Stimulated activated CD8-positive, alpha-beta memory T cell treated with anti-CD3 and anti-CD28 coated beads, Interleukin-2, amount 100 ng/mL, for 1 hour (primary cell): ENCODE results near the gene FAM171A1.

Source experiments
- DNase-seq, 2 donors: peaks; one replicate each; pipeline ENCODE4 v3.0.0-alpha.2; 2020; ENCODE audit warnings: low read depth in 2 of 2

Gene FAM171A1

DNA sequence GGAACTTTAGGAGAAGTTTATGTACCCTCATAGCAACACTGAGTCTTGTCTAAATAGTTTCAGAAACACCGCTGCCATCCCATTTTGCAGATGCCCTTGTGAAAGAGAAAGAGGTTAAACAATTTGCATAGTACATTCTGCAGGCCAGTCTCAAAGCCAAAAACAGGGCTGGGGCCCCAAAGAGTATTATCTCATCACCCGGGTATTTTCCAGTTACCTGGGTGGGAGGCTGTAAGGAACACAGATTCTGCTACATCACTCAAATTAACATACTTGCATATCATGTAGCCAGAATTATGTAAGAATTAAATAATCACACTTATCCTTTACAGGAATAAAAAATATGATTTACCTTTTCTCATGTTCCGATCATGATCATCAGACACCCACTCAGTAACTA lies 3.1 kb upstream of the FAM171A1 start:
- no peak for DNase-seq

DNA sequence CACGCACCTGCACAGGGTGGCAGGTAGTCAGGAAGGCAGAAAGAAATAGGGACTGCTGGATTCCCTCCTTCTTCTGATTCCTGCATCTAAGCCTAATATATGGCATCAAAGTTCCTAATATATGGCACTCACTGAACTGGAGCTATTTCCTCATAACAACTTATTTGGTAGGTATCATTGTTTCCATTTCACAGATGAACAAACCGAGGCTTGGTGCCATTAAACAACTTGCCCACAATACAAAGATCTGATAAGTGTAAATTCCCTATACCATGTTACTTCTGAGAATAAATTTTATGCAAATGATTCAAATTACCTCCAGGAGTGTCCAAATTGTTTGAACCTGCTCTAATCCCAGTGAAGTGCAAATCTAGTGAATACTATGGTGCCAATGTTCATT lies 2.1 kb upstream of the FAM171A1 start:
- no peak for DNase-seq

DNA sequence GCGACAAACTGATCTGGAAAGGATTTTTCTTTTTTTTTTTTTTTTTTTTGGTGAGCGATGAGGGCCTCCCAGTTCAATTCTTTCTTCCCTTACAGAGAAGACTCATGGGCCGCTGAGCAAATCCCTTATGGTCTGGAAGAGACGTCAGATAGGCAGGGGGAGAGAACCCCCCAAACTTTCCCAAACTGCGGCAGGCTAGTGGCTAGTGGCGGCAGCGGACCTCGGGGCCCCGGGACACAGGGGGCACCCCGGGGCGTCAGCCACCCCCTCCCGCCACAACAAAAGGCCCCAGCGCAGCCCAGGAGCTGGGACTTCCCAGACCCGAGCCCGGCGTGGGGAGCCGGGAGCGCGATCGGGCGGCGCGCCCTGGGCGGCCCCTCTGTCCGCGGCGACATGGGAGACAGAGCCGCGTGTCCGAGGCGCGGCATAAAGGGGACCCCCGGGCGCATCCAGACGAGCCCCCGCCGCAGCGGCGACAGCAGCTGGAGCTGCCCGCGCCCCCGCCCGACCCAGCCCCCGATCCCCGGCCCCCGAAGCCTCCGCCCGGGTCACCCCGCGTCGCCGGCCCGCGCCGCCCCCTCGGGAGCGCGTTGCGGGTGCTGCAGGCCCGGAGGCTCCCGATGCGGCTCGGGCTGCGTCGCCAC lies 755 bp downstream of the FAM171A1 start:
- no peak for DNase-seq

DNA sequence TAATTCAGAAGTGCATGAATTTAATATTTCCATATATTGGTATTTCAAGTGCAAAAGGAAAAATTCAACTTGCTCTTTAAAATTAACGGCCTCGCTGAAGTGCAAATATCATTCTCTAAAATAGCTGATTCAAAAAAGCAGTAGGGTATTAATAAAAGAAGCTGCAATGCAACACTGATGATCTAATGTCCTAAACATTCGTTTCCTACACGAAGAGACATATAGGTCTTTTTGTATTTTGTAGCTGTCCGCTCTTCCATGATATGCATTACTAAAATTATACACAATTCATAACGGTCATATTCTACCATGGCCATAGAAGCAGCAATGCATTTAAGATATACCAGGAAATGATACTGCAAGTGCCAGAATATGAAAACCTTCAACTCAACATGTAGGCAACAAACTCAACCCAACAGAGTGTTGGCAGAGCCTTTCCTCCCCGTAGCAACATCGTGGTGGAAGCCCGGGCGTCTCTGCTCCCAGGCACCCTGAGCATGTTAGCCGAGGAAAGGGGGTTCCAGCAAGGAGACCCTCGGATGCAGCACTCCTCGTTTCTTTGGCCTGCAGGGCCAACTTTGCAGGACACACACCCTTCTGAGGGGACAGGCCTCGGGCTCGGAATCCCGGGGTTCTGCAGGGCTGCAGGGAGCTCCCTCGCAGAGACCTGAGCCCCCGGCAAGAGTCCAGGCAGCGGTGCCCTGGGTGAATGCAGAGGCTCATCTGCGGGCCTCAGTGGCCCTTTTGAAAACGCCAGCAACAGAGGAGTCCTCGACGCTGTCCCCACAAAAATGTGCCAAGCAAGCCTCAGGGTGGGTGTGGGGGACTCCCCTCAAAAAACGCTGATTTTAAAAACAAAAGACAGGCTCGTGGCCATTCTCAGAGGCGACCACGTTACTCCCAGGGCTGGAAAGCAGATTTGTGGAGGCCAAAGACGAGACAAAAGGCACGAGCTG lies 1.6 kb downstream of the FAM171A1 start:
- no peak for DNase-seq

DNA sequence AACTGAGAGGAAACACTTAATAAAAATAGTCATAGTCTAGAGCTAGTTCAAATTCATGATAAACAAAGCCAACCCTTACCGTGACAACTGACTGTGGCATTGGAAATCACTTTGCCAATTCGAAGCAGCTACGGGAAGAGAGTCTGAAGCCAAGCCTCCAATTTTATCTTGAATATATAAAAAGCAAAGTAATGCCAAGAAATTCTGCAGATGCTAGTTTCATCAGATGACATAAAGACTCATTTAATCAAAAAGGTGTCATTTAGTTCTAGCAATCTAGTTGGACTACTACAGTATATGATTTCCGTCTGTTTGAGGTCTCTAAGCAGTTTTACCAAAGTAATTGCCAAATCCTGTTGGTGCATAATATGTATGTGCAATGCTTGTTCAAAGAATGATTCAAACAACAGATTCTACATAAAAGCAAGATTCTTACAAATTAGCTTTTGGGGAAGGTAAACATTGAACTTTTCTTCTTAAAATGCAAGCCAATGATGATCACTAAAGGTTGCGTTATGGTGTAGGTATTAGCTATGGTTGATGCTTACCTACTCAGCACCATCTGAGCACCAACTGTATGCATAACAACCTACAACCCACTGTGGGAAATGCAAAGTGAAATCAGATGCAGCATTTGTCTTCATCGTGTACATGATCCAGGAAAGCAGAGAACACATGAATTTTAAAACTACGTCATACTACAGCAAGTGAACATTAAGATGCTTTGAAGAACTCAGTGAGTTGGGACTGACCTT lies 2.8 kb downstream of the FAM171A1 start:
- no peak for DNase-seq

DNA sequence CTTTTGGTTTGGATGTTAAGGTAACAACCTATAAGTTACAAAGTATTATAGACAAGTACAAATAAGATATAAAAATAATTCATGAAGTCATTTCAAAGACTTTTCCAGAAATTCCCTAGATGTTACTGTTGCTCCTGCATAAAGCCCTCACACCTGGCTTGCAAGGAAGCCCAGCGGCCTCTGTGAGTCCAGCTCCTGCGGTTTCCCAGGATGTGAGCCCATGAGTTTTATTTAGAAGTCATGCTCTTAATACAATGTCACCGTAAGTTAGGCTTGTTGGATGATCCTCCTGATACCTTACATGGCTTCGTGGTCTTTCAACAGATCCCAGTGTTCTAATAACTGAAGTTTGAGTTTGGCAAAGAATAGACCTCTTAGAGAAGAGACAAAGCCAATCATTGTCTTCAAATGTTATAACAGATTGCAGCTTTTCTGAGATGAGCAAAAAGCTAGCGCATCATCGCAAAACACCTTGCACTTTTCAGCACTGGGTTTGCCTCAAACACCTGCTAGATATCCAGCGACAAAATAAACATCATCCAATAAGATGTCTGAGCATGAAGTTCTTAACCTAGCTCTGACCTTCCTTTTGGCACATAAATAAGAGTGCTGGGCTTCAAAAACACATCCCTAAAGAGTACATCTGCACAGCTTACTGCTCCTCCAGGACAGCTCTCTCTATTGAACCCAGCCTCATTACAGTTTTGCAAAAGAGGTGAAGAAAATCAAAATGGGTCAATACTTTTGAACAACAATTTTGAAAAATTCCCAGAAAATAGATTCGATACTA lies 3.6 kb downstream of the FAM171A1 start:
- DNase-seq, result no peak

DNA sequence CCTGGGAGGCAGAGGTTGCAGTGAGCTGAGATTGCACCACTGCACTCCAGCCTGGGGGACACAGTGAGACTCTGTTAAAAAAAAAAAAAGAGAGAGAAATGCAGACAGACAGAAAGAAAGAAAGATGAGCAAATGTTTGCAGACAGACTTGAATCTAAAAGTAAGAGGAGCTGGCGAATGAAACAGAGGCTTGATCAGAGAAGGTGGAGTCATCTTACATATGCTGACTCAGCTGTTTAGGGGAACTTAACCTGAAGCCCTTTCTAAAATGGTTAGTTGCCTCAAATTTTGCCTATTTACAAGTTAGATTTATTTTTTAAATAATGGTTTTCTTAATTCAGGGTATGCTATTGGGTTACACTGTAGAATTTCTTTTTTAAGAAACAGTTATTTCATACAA lies 5.4 kb downstream of the FAM171A1 start:
- DNase-seq, result no peak

DNA sequence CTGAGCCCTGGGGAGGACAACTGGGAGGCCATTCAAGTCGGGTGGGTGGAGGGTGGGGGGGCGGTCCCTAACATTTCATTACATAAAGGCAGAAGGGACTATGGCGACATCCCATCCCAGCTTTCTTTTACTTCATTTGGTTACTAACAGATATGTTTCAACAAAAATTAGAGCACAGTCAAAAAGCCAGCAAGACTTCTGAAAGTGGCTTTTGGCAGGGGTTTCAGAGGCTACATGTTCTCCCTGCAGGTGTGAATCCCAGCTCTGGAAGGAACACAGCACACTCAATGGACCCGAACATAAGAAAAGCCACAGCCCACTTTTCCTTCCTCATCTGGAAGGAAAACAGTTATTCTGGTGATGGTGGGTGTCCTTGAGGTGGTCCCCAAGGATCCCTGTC lies 7.1 kb downstream of the FAM171A1 start:
- no peak for DNase-seq

DNA sequence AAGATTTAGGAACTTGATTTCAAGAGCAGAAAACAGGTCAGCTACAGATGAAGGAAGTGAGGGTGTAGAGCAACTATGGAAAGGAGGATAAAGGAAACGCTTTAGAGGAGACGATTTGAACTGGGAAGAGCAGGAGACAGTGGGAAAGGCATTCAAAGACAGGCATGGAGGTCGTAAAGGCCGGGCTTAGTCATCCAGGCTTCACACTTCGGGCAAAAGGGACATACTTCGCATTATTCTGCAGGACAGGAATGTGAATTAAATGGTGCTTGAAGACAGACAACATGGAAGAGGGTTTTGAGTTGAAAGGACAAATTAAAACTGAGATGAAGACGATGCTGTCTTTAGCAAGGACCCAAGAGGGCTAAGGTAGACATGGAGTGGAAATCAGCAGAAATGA lies 8.1 kb downstream of the FAM171A1 start:
- no peak for DNase-seq

DNA sequence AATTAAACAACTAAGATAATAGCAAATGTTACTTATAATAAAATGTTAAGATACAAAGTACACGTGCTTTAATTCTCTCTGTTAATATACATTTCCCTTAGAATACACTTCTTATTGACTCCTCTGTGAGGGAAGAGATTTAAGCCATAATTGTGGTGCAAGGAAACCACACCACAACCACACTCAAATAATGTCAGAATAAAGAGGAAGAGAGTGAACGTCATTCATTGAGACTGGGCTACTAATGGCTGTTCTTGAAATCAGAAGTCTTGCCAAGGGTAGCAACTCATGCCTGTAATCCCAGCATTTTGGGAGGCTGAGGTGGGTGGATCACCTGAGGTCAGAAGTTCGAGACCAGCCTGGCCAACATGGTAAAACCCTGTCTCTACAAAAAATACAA lies 10.0 kb downstream of the FAM171A1 start:
- no peak for DNase-seq

DNA sequence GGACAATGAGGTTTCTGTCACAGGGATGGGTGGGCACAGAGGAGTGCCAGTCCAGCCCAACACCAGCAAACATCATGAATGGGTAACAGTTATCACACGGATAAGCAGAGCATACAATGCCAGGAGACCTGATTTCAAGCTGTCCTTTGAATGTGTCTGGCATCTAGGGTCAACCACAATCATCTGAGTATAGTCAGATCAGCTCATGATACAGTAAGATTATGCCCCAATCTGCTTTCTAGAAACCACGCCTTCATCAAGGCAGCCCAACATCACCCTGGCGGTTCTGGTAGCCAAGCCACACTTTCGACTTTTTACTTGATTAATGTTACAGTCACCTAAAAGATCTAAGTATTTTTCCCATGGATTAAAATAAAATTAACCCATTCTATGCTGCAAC lies 10.5 kb downstream of the FAM171A1 start:
- no peak for DNase-seq

DNA sequence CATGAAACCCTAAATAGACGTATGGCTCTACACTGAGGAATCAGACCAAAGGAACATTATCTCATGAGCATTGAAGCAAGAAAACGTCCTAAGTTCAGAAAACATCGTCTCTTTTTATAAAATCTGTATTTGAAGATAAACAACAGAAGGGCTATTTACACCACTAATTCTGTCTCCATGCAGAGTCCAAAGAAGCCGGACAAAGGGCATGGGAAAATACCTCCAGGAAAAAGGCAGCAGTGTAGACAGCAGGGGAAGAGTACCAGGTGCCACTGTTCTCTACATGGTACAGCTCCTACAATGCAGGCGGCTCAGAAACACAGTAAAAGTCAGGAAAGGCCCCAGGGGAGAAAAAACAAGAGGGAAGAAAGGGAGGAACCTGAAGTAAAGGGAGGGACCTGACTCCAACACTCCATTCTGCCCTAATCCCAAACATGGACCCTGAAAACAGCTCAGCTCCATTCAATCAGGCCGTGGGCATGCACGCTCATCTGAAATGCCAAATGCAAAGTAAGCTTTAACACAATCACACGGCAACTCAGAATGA lies 17.5 kb downstream of the FAM171A1 start:
- no peak for DNase-seq

DNA sequence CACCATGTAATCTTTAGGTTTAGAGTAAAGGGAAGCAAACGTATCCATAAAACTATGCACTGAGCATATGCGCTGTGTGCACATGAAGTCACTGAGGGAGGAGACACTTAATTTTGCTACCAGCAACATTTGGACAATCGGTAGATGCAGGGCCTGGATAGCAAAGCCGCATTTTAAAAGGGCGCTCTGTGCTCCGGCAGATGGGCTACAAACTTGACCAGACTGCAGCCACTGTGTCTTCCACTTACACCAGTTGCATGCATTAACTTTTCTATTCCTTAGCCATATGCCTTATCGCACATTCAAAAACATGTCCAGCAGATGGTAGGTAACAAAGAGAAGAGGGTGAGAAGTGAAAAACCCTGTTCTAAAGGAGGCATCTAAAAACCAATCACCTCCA lies 18.3 kb downstream of the FAM171A1 start:
- DNase-seq, result no peak

DNA sequence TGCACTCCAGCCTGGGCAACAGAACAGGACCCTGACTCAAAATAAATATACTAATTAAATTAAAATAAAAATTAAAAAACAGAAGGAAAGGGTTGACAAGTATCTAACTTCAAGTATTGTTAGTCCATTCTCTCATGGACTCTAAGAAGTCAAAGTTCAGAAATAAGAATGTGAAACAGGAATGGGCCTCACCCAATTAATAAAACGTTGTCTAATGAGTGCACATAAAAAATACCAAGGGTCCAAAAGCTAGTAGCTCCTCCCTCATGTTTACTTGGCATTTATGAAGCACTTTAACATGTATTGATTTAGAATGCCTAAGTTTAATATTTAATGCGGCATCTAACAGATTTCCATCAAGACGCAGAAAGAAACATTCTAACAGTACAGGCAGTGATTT lies 18.9 kb downstream of the FAM171A1 start:
- DNase-seq, result no peak

DNA sequence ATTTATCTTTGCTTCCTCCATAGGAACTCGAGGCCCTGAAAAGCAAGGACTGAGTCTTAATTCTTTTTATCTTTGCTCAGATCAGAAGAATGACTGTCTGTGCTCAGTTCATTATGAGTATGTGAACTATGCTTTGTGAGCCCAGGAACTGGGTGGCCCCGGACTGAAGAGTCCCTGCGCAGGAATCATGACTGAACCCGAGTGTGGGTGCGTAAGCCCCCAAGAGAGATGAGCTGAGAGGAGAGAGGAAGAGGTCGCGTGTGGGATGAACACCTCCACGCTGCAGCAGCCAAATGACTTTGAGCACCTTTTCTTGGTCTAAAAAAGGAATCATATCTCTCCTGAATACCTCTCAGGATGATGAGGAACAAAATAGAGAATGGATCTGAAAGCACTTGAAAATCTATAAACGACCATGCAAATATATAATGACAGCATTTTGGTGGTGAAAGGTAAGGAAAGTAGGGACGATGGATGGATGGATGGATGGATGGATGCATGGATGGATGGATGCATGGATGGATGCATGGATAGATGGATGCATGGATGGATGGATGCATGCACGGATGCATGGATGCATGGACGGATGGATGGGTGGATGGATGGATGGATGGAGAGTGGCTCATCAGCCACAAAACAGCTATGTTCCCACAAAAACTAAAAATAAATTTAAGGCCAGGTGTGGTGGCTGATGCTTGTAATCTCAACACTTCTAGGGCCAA lies 19.8 kb downstream of the FAM171A1 start:
- DNase-seq, result no peak

DNA sequence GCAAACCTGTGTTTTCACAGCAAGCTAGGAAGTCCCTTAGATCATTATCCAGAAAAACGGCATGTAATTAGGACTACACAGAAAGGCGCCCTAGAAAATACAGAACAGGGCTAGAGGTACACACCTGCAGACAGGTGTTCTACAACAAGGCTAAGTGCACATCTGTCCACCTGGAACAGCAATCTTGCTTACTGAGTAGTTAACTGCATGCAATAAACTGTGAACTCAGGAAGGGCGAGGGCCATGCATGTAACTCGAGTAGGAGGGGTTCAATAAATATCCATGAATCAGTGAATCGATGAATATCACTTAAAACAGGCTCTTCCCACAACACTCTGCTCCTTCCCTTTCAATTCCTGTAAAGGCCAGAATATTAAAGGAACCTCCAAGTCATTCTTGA lies 22.0 kb downstream of the FAM171A1 start:
- DNase-seq, result no peak

DNA sequence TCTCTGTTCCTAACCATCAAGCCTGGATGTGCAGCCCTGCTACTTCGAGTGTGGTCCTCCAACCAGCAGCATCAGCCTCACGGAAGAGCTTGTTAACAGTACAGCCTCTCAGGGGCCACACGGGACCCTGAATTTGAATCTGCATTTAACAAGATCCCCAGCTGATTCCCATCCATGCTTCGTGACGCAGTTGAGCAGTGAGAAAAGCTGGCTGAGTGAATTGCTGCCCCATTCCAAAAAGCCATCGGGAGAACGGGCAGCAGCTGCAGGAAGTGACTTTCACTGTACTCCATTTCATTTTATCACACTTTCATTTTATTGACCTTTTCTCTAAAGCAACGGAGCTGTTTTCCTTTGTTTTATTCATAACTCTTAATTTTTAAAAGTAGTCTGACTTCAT lies 22.5 kb downstream of the FAM171A1 start:
- no peak for DNase-seq

DNA sequence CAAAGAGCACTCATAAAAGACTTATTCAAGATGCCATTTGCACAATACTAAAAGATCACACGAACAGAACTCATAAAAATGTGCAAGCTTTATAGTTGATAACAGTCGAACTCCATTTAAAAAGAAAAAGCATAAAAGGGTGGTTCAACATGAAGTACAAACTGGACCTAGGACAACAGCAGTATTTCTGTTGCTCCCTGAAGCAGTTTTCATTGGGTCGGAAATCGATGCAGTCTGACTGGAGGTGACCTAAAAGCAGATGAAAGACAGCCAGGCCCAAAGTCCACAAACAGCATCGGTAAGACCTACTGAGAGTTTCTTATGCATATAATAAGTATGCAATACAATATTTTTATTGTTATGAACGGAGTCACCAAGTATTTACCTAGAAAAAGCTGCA lies 23.9 kb downstream of the FAM171A1 start:
- DNase-seq, result no peak

DNA sequence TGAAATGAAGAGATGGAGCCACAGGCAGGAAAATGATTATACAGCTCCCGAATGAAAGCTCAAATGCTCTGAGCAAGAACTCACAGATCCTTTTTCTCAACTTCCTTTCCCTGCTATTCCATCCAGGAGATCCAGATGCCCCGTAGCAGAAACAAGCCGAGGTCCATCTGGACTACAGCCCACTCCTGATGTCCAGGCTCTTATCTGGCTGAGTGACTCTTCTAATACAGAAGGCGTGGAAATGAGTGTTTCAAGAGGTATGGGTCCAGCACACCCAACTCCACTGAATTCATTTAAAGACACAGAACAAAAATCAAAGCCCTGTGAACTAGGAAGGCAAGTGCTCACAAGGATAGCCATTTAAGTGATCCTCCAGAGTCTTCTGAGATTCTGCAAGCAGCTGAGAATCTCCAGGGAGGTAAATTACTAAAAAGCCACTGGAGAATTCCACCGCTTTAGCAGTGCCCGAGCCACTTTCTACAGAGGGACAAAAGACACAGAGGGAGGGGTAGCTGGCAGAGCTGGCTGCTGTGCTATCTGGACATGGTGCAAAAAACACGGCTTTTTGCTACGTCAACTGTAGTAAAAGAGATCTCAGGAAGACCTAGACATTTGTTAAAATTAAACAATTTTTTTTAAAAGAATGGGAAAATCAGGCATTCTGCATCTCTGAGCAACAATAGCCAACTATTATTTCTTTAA lies 24.5 kb downstream of the FAM171A1 start:
- no peak for DNase-seq

DNA sequence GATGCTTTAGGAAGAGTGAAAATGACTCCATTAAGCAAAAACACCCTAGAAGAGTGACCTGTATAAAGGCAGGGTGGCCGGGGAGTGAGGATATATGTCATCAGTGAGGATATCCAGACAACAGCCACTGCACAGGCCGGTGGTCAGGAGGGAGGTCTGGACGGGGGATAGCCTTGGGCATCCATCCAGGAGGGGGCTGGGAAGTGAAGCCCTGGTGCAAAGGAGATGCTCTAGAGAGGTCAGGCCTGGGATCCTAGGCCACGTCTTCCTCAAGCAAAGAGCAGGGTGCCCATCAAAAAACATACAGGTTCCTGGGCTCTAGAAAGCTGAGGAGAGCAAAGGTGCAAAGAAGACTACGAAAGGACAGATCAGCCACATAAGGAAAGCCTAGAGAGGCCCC lies 25.6 kb downstream of the FAM171A1 start:
- DNase-seq, result no peak
